CD14-positive monocyte (primary cell): ENCODE results near the gene DDX60. TPM values are rescaled to one million over a fixed set of nuclear protein-coding genes. Genes with fewer than 3 reads are reported as not detected.

Experiments
- DNase-seq, 3 donors: peaks; one replicate each; pipeline ENCODE4 v3.0.0-alpha.2; 2011 to 2022
- H2AFZ ChIP-seq: 2 replicates; pipeline ENCODE4 v1.6.0; 2012; ENCODE audit warnings: mild to moderate bottlenecking, low read depth, low read length, inconsistent platforms; ENCODE audit not compliant: insufficient read depth, poor library complexity, severe bottlenecking
- H3K27ac ChIP-seq, 2 donors: 1 replicate in 1 of 2; 2 replicates in 1 of 2; pipeline ENCODE4 v1.5.1; 2012 to 2013; ENCODE audit warnings: low read length in 2 of 2, control low read depth in 1 of 2, inconsistent platforms in 1 of 2, low read depth in 1 of 2, mild to moderate bottlenecking in 1 of 2
- H3K27me3 ChIP-seq, 2 donors: one replicate each; pipeline versions ENCODE4 v1.6.0 to v1.6.1; 2011 to 2013; ENCODE audit warnings: low read length in 2 of 2; ENCODE audit not compliant: control insufficient read depth in 2 of 2, insufficient read depth in 2 of 2
- H3K36me3 ChIP-seq, 2 donors: replicated peaks in 1 of 2; 1 replicate in 1 of 2; 2 replicates in 1 of 2; pipeline versions ENCODE4 v1.5.1 to v1.6.1; 2012 to 2013; ENCODE audit warnings: low read length in 2 of 2, control low read depth in 1 of 2, inconsistent platforms in 1 of 2, mild to moderate bottlenecking in 1 of 2; ENCODE audit not compliant: insufficient read depth in 2 of 2, control insufficient read depth in 1 of 2
- H3K4me1 ChIP-seq, 2 donors: 1 replicate in 1 of 2; 2 replicates in 1 of 2; pipeline versions ENCODE4 v1.5.1 to v1.6.1; 2012 to 2013; ENCODE audit warnings: low read length in 2 of 2, control low read depth in 1 of 2, inconsistent platforms in 1 of 2, mild to moderate bottlenecking in 1 of 2, moderate library complexity in 1 of 2; ENCODE audit not compliant: insufficient read depth in 2 of 2, control insufficient read depth in 1 of 2
- H3K4me2 ChIP-seq: replicated peaks from 2 replicates; pipeline ENCODE3; 2012; ENCODE audit warnings: low read length, moderate library complexity, mild to moderate bottlenecking; ENCODE audit not compliant: poor library complexity, severe bottlenecking; ENCODE audit errors: extremely low read depth
- H3K4me3 ChIP-seq, 3 experiments: fragments of 200-600 bp in 1 of 3; sonication (generic) in 1 of 3; replicated peaks in 1 of 3; 1 replicate in 2 of 3; 2 replicates in 1 of 3; pipeline ENCODE4 v1.5.1; 2011 to 2013; ENCODE audit warnings: low read length in 3 of 3, mild to moderate bottlenecking in 3 of 3, control low read depth in 2 of 3, low read depth in 2 of 3, inconsistent platforms in 1 of 3, moderate library complexity in 1 of 3
- H3K79me2 ChIP-seq: 2 replicates; pipeline ENCODE4 v1.6.0; 2012; ENCODE audit warnings: mild to moderate bottlenecking, control low read depth, inconsistent platforms, low read length, moderate library complexity; ENCODE audit not compliant: insufficient read depth
- H3K9ac ChIP-seq: 2 replicates; pipeline ENCODE4 v1.6.0; 2017; ENCODE audit warnings: low read length, mild to moderate bottlenecking; ENCODE audit not compliant: insufficient read depth, poor library complexity, severe bottlenecking
- H3K9me3 ChIP-seq, 2 donors: replicated peaks in 1 of 2; 1 replicate in 1 of 2; 2 replicates in 1 of 2; pipeline versions ENCODE4 v1.5.1 to v1.6.1; 2012 to 2013; ENCODE audit warnings: low read length in 2 of 2, control low read depth in 1 of 2; ENCODE audit not compliant: control insufficient read depth in 1 of 2, insufficient read depth in 1 of 2
- H4K20me1 ChIP-seq: 2 replicates; pipeline ENCODE4 v1.6.0; 2012; ENCODE audit warnings: mild to moderate bottlenecking, low read length, control low read depth, moderate library complexity; ENCODE audit not compliant: insufficient read depth
- H3K27ac Mint-ChIP-seq, 7 donors: one replicate each; pipeline ENCODE4 v1.8.0; 2020; ENCODE audit warnings: mild to moderate bottlenecking in 7 of 7, mixed read lengths in 7 of 7, moderate library complexity in 6 of 7, inconsistent platforms in 2 of 7
- H3K27me3 Mint-ChIP-seq, 3 donors: one replicate each; pipeline ENCODE4 v1.8.0; 2021 to 2022; ENCODE audit warnings: low read depth in 3 of 3, mild to moderate bottlenecking in 3 of 3, mixed read lengths in 3 of 3, moderate library complexity in 3 of 3, inconsistent platforms in 1 of 3
- H3K36me3 Mint-ChIP-seq, 2 donors: one replicate each; pipeline ENCODE4 v1.8.0; 2020; ENCODE audit warnings: mixed read lengths in 2 of 2, inconsistent platforms in 1 of 2, mild to moderate bottlenecking in 1 of 2
- H3K4me1 Mint-ChIP-seq: one replicate; pipeline ENCODE4 v1.8.0; 2020; ENCODE audit warnings: mild to moderate bottlenecking, mixed read lengths
- H3K4me3 Mint-ChIP-seq, 2 donors: one replicate each; pipeline ENCODE4 v1.8.0; 2020; ENCODE audit warnings: mild to moderate bottlenecking in 2 of 2, mixed read lengths in 2 of 2, moderate library complexity in 1 of 2
- H3K9me3 Mint-ChIP-seq, 7 donors: one replicate each; pipeline ENCODE4 v1.8.0; 2020 to 2022; ENCODE audit warnings: mixed read lengths in 7 of 7, mild to moderate bottlenecking in 6 of 7, moderate library complexity in 6 of 7, inconsistent platforms in 2 of 7
- CTCF ChIP-seq: fragments of 200-600 bp; IDR thresholded peaks from one replicate; pipeline ENCODE4 v1.8.0; 2022; ENCODE audit warnings: antibody characterized with exemption, mild to moderate bottlenecking
- WGBS: methylation state at CpG from one replicate; pipeline ENCODE4 v1.1.5; 2013; ENCODE audit warnings: missing lambda C conversion rate; ENCODE audit not compliant: insufficient coverage; 5-methylcytosine and 5-hydroxymethylcytosine counted together
- intact Hi-C, 2 donors: fragments of 100-400 bp; cut with micrococcal nuclease; formaldehyde crosslinking; loops; one replicate each; pipeline versions ENCODE4 v1.15.0 to v1.15.1; 2023
- polyA plus RNA-seq, 3 donors: library from polyadenylated mRNA; depleted of rRNA in 1 of 3; unstranded in 2 of 3; stranded (reverse) in 1 of 3; fragments of 300-500 nt in 2 of 3; fragments of >200 nt in 1 of 3; fragmentation: Illumina TruSeq in 2 of 3; gene quantifications; 1 replicate in 2 of 3; 2 replicates in 1 of 3; pipeline ENCODE4 v1.2.3, GENCODE V29; 2012 to 2021

The DDX60 gene
- polyA plus RNA-seq, 3 donors, result 7.0 to 12.2 (median 8.6) TPM

DNA sequence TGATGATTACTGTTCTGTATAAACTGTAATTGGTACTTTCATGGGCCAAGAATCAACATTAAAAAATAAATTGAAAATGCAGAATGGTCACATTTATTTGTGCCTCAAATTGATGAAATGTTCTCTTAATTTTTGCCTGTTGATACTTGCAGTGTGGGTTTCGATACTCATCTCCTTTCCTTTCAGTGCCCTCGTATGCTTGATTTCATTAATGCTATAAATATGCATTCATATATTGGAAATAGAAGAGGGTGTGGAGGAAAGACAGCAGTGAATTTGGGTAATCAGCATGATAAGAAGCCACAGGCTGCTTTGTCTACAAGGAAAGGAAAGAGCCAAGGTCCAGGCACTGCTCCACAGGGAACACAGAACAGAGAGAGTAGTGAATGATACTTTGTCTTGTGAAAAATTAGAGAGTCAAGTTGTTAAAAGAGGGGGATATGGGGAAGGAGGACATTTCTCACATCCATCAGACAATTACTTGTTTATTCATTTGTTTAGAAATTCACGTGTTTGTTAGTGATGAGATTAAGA is 1.0 kb upstream of the DDX60 start:
- no peak overlapping the region for H3K4me2 ChIP-seq
- no CpG with 5 or more reads among the region's 3 CpGs for WGBS
- TF ChIP-seq CTCF, result no peak
- peak overlapping the region; percentile 91 to 95 for H3K4me3 Mint-ChIP-seq
- H3K27me3 ChIP-seq, result no peaks in the 10 kb centered on the region
- intact Hi-C loops, result no loop called here
- no peaks in the 10 kb centered on the region for H3K36me3 Mint-ChIP-seq
- DNase-seq, result no peak
- peaks cover 4% of the 10 kb centered on the region for H3K79me2 ChIP-seq
- peaks cover 20% of the 10 kb centered on the region for H3K4me1 Mint-ChIP-seq
- H3K9ac ChIP-seq, result no peak overlapping the region
- H3K9me3 Mint-ChIP-seq, result no peaks in the 10 kb centered on the region
- H3K27ac Mint-ChIP-seq, result peak overlapping the region in 2 of 7 donors; percentile 80 to 96
- H2AFZ ChIP-seq, result peak overlapping the region; percentile 100
- H3K4me3 ChIP-seq, result peak overlapping the region in 1 of 3 experiments; percentile 99
- no peaks in the 10 kb centered on the region for H4K20me1 ChIP-seq
- no peak overlapping the region for H3K27ac ChIP-seq
- no peaks in the 10 kb centered on the region for H3K9me3 ChIP-seq
- H3K36me3 ChIP-seq, result no peaks in the 10 kb centered on the region
- peaks cover 9 to 12% of the 10 kb centered on the region in 2 donors for H3K4me1 ChIP-seq
- H3K27me3 Mint-ChIP-seq, result no peaks in the 10 kb centered on the region

GRCh38 chr4:168317621-168318020 is 931 bp downstream of the DDX60 start:
- Histone ChIP-seq H3K27me3 (no peaks in the 10 kb centered on the region), H3K4me1 (peaks cover 9 to 12% of the 10 kb centered on the region in 2 donors), H3K9ac (peak overlapping the region; percentile 99), H3K27ac (peak overlapping the region in 1 of 2 donors; percentile 100), H3K4me2 (peak overlapping the region; percentile 79), H3K79me2 (peaks cover 4% of the 10 kb centered on the region), H3K4me3 (peak overlapping the region; percentile 65 to 99 (median 68)), H3K9me3 (no peaks in the 10 kb centered on the region), H3K36me3 (no peaks in the 10 kb centered on the region), H4K20me1 (no peaks in the 10 kb centered on the region), H2AFZ (peak overlapping the region; percentile 100)
- no peaks in the 10 kb centered on the region for H3K36me3 Mint-ChIP-seq
- no peak for DNase-seq
- H3K27ac Mint-ChIP-seq, result peak overlapping the region in 3 of 7 donors; percentile 95 to 96 (median 96)
- H3K4me3 Mint-ChIP-seq, result peak overlapping the region; percentile 91 to 95
- no peaks in the 10 kb centered on the region for H3K9me3 Mint-ChIP-seq
- intact Hi-C loops, result no loop called here
- TF ChIP-seq CTCF, result no peak
- H3K4me1 Mint-ChIP-seq, result peaks cover 20% of the 10 kb centered on the region
- WGBS, result no CpG with 5 or more reads among the region's 4 CpGs
- no peaks in the 10 kb centered on the region for H3K27me3 Mint-ChIP-seq
